Stimulated activated CD4-positive, alpha-beta T cell treated with anti-CD3 and anti-CD28 coated beads, Interleukin-1b, Interleukin-23, amount 100 ng/mL, for 4 hours (primary cell): ENCODE measurements around the gene DLGAP1.

Experiments
- DNase-seq, 2 donors: peaks; one replicate each; pipeline ENCODE4 v3.0.0-alpha.2; 2020; ENCODE audit warnings: low read depth in 2 of 2

Gene DLGAP1

GRCh38 chr18:3901042-3901441 lies 554.1 kb downstream of the DLGAP1 start:
- no peak for DNase-seq

GRCh38 chr18:3900327-3900726 lies 554.8 kb downstream of the DLGAP1 start:
- DNase-seq, result no peak

GRCh38 chr18:3898861-3899613 lies 556.1 kb downstream of the DLGAP1 start:
- DNase-seq, result no peak

GRCh38 chr18:3892152-3892551 lies 563.0 kb downstream of the DLGAP1 start:
- no peak for DNase-seq

- no peak for DNase-seq
Measured at GRCh38 chr18:3891245-3891644, 563.9 kb downstream of the DLGAP1 start.

- no peak for DNase-seq
Measured at GRCh38 chr18:3889803-3890202, 565.3 kb downstream of the DLGAP1 start.

GRCh38 chr18:3889121-3889520 lies 566.0 kb downstream of the DLGAP1 start:
- DNase-seq, result no peak

GRCh38 chr18:3886575-3887322 lies 568.4 kb downstream of the DLGAP1 start:
- no peak for DNase-seq

GRCh38 chr18:3885209-3885792 lies 569.8 kb downstream of the DLGAP1 start:
- DNase-seq, result no peak

GRCh38 chr18:3879836-3880120 lies 575.3 kb downstream of the DLGAP1 start:
- no peak for DNase-seq

- DNase-seq, result no peak
Measured at GRCh38 chr18:3879114-3879835, 575.8 kb downstream of the DLGAP1 start.

- DNase-seq, result no peak
Measured at GRCh38 chr18:3878401-3878800, 576.7 kb downstream of the DLGAP1 start.

- DNase-seq, result no peak
Measured at GRCh38 chr18:3877678-3878077, 577.4 kb downstream of the DLGAP1 start.

- DNase-seq, result no peak
Measured at GRCh38 chr18:3875961-3876360, 579.1 kb downstream of the DLGAP1 start.

GRCh38 chr18:3875376-3875775 lies 579.7 kb downstream of the DLGAP1 start:
- DNase-seq, result no peak

GRCh38 chr18:3874581-3874980 lies 580.5 kb downstream of the DLGAP1 start:
- DNase-seq, result no peak

- DNase-seq, result no peak
Measured at GRCh38 chr18:3874125-3874524, 581.0 kb downstream of the DLGAP1 start.

GRCh38 chr18:3873698-3874097 lies 581.4 kb downstream of the DLGAP1 start:
- DNase-seq, result no peak

- no peak for DNase-seq
Measured at GRCh38 chr18:3873211-3873610, 581.9 kb downstream of the DLGAP1 start.

GRCh38 chr18:3872641-3873040 lies 582.5 kb downstream of the DLGAP1 start:
- no peak for DNase-seq

GRCh38 chr18:3871687-3872086 lies 583.4 kb downstream of the DLGAP1 start:
- DNase-seq, result no peak

- DNase-seq, result no peak
Measured at GRCh38 chr18:3870914-3871313, 584.2 kb downstream of the DLGAP1 start.
